HUES64 (cell line): ENCODE measurements around the gene CDC37L1.
"Not testable (repeated sequence)": the region's sequence is repeated elsewhere in the genome, so short reads cannot be mapped to it uniquely, and the experiment has no call there.

Experiments
- H3K27ac ChIP-seq: 2 replicates; pipeline ENCODE4 v1.7.0; 2013; ENCODE audit warnings: low read depth, low read length, inconsistent platforms
- H3K27me3 ChIP-seq: 2 replicates; pipeline ENCODE4 v1.6.1; 2013; ENCODE audit warnings: mild to moderate bottlenecking, low read length; ENCODE audit not compliant: insufficient read depth
- H3K36me3 ChIP-seq: 2 replicates; pipeline ENCODE4 v1.6.1; 2013; ENCODE audit warnings: mild to moderate bottlenecking, low read length; ENCODE audit not compliant: insufficient read depth
- H3K4me1 ChIP-seq: 2 replicates; pipeline ENCODE4 v1.6.1; 2013; ENCODE audit warnings: mild to moderate bottlenecking, low read length, moderate library complexity; ENCODE audit not compliant: insufficient read depth
- H3K4me3 ChIP-seq: 2 replicates; pipeline ENCODE4 v1.5.1; 2013; ENCODE audit warnings: mild to moderate bottlenecking, low read length, moderate library complexity
- H3K9ac ChIP-seq: 2 replicates; pipeline ENCODE4 v1.6.1; 2013; ENCODE audit warnings: mild to moderate bottlenecking, low read depth, low read length
- H3K9me3 ChIP-seq: 2 replicates; pipeline ENCODE4 v1.6.1; 2013; ENCODE audit warnings: low read depth, low read length; ENCODE audit not compliant: insufficient read depth
- WGBS: fragments of 150-250, 120-280 bp; methylation state at CpG from one replicate; pipeline ENCODE4 v1.1.7; 2013; ENCODE audit warnings: missing lambda C conversion rate; 5-methylcytosine and 5-hydroxymethylcytosine counted together

Gene CDC37L1

GRCh38 chr9:4660665-4661064 is 18.7 kb upstream of the CDC37L1 start:
- H3K27ac ChIP-seq = not testable (repeated sequence)

GRCh38 chr9:4661165-4661564 is 18.2 kb upstream of the CDC37L1 start:
- Histone ChIP-seq H3K27ac (no peak overlapping the region), H3K9ac (no peak overlapping the region), H3K36me3 (no peaks in the 10 kb centered on the region), H3K9me3 (no peaks in the 10 kb centered on the region), H3K27me3 (no peaks in the 10 kb centered on the region), H3K4me1 (peaks cover 55% of the 10 kb centered on the region), H3K4me3 (no peak overlapping the region; the same call in 1 of the 2 replicates)
- WGBS = 96% methylated on average over 1 of the region's 1 CpG

More at GRCh38 chr9:4660665-4661064, 18.7 kb upstream of the CDC37L1 start:
- not testable (repeated sequence) for H3K9ac ChIP-seq, H3K9me3 ChIP-seq, H3K27me3 ChIP-seq, H3K4me3 ChIP-seq, H3K36me3 ChIP-seq
- H3K4me1 ChIP-seq = peaks cover 54% of the 10 kb centered on the region
- WGBS = 95% methylated on average over 4 of the region's 5 CpGs

GRCh38 chr9:4661611-4662010 is 17.8 kb upstream of the CDC37L1 start:
- Histone ChIP-seq H3K27ac (peak overlapping the region; percentile 13; the same call in 1 of the 2 replicates), H3K36me3 (no peaks in the 10 kb centered on the region), H3K4me1 (peaks cover 52% of the 10 kb centered on the region), H3K27me3 (no peaks in the 10 kb centered on the region), H3K4me3 (peak overlapping the region; percentile 91), H3K9me3 (no peaks in the 10 kb centered on the region), H3K9ac (no peak overlapping the region)
- WGBS = 24% methylated on average over 4 of the region's 5 CpGs

- peak within 1 kb of the TSS; percentile 91 for H3K4me3 ChIP-seq
- peak within 1 kb of the TSS; percentile 77 for H3K27ac ChIP-seq
These were observed 17.0 kb upstream of the CDC37L1 start, which contains the start of gene PLPP6 for GRCh38 chr9:4662108-4662988. PLPP6 (plus strand) TSS chr9:4662294; CDS start chr9:4662376, 82 bp downstream.

DNA sequence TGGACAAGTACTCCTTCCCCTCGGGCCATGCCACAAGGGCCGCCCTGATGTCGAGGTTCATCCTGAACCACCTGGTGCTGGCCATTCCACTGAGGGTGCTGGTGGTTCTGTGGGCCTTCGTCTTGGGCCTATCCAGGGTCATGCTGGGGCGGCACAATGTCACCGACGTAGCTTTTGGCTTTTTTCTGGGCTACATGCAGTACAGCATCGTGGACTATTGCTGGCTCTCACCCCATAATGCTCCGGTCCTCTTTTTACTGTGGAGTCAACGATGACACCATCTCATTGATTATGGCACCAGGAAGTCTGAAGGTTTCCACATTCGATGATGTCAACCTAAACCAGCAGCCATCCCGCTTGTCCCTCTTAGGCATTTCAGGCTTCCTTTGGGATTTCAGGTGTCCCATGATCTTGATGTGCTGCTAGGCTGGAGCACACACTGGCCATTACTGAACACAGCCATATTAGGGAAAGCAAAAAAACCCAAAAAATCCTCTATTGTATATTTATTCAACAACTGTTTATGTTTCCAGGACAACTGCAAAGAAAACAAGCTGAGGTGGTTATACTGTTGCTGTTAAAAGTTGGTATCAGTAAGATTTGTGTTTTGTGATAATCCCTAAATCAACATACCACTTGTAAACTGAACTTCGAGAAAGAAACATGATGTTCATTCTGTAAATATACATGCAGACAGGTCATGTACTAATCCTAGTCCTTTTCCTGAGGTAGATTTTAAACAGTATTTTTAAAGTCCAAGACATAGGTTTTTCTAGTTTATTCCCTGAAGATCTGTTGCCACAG is 16.2 kb upstream of the CDC37L1 start:
- peak overlapping the region; percentile 91 for H3K4me3 ChIP-seq
- no peaks in the 10 kb centered on the region for H3K9me3 ChIP-seq
- 45% methylated on average over 12 of the region's 13 CpGs for WGBS
- H3K27me3 ChIP-seq = peaks cover 8% of the 10 kb centered on the region; the same call in 1 of the 2 replicates
- peaks cover 39% of the 10 kb centered on the region for H3K4me1 ChIP-seq
- no peak overlapping the region for H3K27ac ChIP-seq
- H3K36me3 ChIP-seq = no peaks in the 10 kb centered on the region
- H3K9ac ChIP-seq = peak overlapping the region; percentile 81

More at GRCh38 chr9:4662108-4662988, 17.0 kb upstream of the CDC37L1 start, which contains the start of gene PLPP6:
- 2% methylated on average over 70 of the region's 70 CpGs for whole genome bisulfite sequencing
- H3K36me3 ChIP-seq = no peaks in the 10 kb centered on the region
- peaks cover 3% of the 10 kb centered on the region; the same call in 1 of the 2 replicates for H3K27me3 ChIP-seq
- no peaks in the 10 kb centered on the region for H3K9me3 ChIP-seq
- peak within 1 kb of the TSS; percentile 81 for H3K9ac ChIP-seq
- H3K4me1 ChIP-seq = peaks cover 47% of the 10 kb centered on the region

GRCh38 chr9:4663956-4664355 is 15.4 kb upstream of the CDC37L1 start:
- WGBS = 88% methylated on average over 3 of the region's 3 CpGs
- no peak overlapping the region for H3K9ac ChIP-seq
- no peaks in the 10 kb centered on the region for H3K9me3 ChIP-seq
- peak overlapping the region; percentile 91 for H3K4me3 ChIP-seq
- H3K27me3 ChIP-seq = peaks cover 8% of the 10 kb centered on the region; the same call in 1 of the 2 replicates
- no peaks in the 10 kb centered on the region for H3K36me3 ChIP-seq
- H3K4me1 ChIP-seq = peaks cover 39% of the 10 kb centered on the region
- no peak overlapping the region for H3K27ac ChIP-seq

DNA sequence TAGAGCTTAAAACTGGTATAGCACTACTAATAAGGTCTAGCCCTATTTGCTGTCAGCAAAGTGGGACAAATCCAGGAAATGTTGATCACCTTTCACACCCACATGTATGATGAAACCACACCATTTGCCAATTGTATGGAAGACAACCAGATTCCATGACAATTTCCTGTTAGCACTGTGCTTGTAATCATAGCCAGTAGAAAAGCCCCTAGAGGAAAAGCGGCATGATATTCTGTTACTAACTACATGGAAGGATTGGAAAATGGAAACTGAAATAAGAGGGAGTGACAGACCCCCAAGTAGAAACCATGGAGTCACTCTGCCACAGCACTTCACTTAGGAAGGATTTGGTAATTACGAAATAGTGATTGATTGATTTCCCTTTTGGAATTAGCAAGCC is 14.0 kb upstream of the CDC37L1 start:
- no peak overlapping the region for H3K27ac ChIP-seq
- H3K4me1 ChIP-seq = peaks cover 40% of the 10 kb centered on the region
- H3K4me3 ChIP-seq = peak overlapping the region; percentile 91

DNA sequence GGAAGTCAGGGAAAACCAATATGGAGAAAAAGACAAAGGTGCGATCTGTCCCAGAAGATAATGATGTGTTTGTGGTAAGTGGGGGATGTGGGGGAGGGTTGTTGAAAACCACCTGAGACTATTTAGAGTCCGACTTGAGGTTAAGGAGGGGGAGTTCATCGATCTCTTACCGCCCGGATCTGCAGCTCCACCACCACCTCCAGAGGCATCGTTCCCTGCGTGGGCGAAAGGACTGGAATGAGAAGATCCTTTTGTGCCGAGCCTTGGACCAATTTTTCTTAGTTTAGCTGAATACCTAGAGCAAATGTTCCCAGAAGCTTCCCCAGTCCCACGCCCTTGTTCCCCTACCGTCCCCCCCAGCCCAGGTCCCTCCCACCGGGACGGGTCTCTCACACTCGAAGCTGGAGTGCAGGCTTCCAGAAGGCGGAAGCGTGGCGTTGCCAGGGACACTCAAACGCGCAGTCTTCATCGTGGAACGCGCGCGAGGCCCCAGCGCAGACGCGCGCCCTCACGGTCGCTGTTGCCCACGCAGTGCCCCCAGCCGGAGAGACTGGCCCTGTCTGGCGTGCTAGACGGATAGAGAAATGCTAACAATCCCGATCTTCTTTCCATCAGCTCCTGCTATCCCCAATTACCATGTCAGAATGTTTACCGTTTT is 13.2 kb upstream of the CDC37L1 start, which contains the start of gene SPATA6L:
SPATA6L (minus strand) TSS at position 439 of the 658 bp plus-strand sequence; CDS start at position 209, 230 bp downstream.
- WGBS = 3% methylated on average over 34 of the region's 36 CpGs
- no peaks in the 10 kb centered on the region for H3K9me3 ChIP-seq

More for the DNA sequence above, 14.0 kb upstream of the CDC37L1 start:
- Histone ChIP-seq H3K27me3 (peaks cover 8% of the 10 kb centered on the region; the same call in 1 of the 2 replicates), H3K36me3 (no peaks in the 10 kb centered on the region), H3K9me3 (no peaks in the 10 kb centered on the region), H3K9ac (no peak overlapping the region)
- WGBS = 83% methylated on average over 2 of the region's 2 CpGs

DNA sequence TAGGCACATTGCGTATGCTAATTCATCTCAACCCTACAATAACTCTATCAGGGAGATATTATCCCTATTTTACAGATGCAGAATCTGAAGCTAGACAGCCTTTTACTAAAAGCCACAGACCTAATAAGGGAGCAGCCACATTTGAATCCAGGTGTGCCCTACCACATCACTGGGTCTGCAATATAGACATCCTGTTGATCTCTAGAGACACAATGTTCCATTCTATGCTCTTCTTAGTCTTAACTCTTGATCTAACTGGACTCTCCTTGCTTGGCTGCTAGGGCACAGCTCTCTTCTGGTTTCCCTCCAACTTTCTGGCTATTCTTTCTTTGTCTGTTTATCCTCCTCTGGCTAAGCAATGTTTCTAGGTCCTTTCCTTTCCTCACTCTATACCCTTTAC is 11.7 kb upstream of the CDC37L1 start:
- Histone ChIP-seq H3K27me3 (peaks cover 8% of the 10 kb centered on the region; the same call in 1 of the 2 replicates), H3K9me3 (no peaks in the 10 kb centered on the region), H3K9ac (no peak overlapping the region), H3K4me1 (peaks cover 40% of the 10 kb centered on the region), H3K36me3 (no peaks in the 10 kb centered on the region), H3K27ac (no peak overlapping the region), H3K4me3 (no peak overlapping the region)
- WGBS = 95% methylated on average over 1 of the region's 1 CpG

More for the DNA sequence above, 13.2 kb upstream of the CDC37L1 start, which contains the start of gene SPATA6L:
- Histone ChIP-seq H3K36me3 (no peaks in the 10 kb centered on the region), H3K27me3 (peaks cover 8% of the 10 kb centered on the region; the same call in 1 of the 2 replicates), H3K4me1 (peaks cover 46% of the 10 kb centered on the region), H3K4me3 (peak within 1 kb of the TSS; percentile 91), H3K27ac (no peak within 1 kb of the TSS), H3K9ac (peak within 1 kb of the TSS; percentile 63)

GRCh38 chr9:4668604-4669003 is 10.8 kb upstream of the CDC37L1 start:
- peaks cover 8% of the 10 kb centered on the region; the same call in 1 of the 2 replicates for H3K27me3 ChIP-seq
- H3K36me3 ChIP-seq = no peaks in the 10 kb centered on the region
- H3K27ac ChIP-seq = no peak overlapping the region
- H3K4me1 ChIP-seq = peaks cover 34% of the 10 kb centered on the region
- no peak overlapping the region for H3K4me3 ChIP-seq
- H3K9ac ChIP-seq = no peak overlapping the region
- no peaks in the 10 kb centered on the region for H3K9me3 ChIP-seq
- 93% methylated on average over 2 of the region's 2 CpGs for WGBS
